ENCODE data around the gene AMACR.

DNA sequence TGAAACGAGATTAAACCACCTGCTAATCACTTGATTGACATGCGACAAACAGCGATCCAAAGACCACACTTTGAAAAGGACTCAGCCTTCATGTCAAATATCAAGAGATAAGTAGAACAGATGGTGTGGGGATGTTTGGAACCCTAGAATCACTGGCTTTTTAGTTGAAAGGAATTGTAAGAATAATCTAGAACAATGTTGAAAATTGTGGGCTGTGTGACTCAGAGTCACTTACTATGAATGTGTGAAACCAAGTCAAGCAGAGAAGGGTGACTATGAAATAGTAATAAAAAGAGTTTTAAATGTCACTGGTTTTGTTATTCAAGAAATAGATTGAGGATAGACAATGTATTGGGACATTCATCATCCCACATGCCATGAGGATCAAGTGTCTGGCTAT lies 49.3 kb upstream of the AMACR start:
- TF ChIP-seq, protein P1, sequence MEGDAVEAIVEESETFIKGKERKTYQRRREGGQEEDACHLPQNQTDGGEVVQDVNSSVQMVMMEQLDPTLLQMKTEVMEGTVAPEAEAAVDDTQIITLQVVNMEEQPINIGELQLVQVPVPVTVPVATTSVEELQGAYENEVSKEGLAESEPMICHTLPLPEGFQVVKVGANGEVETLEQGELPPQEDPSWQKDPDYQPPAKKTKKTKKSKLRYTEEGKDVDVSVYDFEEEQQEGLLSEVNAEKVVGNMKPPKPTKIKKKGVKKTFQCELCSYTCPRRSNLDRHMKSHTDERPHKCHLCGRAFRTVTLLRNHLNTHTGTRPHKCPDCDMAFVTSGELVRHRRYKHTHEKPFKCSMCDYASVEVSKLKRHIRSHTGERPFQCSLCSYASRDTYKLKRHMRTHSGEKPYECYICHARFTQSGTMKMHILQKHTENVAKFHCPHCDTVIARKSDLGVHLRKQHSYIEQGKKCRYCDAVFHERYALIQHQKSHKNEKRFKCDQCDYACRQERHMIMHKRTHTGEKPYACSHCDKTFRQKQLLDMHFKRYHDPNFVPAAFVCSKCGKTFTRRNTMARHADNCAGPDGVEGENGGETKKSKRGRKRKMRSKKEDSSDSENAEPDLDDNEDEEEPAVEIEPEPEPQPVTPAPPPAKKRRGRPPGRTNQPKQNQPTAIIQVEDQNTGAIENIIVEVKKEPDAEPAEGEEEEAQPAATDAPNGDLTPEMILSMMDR (conservative IDR thresholded peaks at IDR 0.05), result no peak
- no peak for TF ChIP-seq ZFX (IDR thresholded peaks at IDR 0.05)
